Cortex of kidney (tissue), 1 donor: Measurements from ENCODE around the gene WDR5B.

Experiments used
- DNase-seq: peaks from one replicate; lab custom pipeline; 2025; lab: John Stamatoyannopoulos, UW

The WDR5B gene

DNA sequence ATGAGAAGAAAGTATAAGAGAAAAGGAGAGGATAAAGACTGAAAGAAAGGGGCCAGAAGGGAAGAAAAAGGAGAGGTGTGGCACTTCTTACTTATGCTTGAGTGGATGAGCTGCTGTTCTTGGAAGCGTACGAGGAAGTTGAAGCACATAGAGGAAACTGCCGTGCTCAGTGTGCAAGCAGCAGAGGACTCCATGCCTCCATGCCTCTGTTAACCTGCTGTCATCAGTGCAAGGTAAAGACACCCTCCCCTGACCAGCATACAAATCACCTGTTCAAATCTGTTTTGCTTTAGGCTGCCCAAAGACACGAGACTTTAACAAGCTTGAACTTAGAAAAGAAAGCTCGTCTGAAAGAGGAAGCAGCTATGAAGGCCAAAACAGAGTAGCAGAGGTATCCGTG lies 6.4 kb downstream of the WDR5B start:
- DNase-seq: no peak

DNA sequence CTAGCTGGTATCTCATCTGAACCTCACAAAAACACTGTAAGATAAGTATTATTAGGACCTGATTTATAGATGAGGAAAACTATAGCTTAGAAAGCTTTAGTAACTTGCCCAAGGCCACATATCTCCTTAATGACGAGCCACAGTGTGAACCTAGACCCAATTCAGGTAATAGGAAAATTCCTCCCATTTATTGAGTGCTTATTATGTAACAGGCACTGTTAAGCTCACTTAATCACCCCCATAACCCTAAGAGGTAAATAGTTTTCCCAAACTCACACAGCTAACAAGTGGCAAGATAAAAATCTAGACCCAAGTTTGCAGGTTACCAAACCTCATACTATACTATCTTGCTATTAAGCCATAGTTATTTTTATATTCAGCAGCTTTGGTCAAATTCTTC lies 7.9 kb downstream of the WDR5B start:
- DNase-seq: no peak

DNA sequence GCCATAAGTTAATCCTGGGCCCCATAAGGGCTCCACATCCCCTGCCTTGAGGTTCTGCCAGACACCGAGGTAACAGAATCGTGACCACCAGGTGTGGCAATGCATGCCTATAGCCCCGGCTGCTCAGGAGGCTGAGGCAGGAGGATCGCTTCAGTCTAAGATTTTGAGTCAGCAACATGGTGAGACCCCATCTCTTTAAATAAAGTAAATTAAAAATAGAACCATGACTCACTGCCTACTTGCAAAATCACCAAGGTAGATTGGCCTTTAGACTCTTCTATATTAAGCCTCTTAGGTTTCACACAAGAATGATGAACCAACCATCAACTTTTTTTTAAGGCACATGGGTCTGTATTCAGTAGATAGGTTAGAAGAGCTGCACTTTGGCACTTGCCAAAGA lies 9.7 kb downstream of the WDR5B start:
- DNase-seq: no peak

DNA sequence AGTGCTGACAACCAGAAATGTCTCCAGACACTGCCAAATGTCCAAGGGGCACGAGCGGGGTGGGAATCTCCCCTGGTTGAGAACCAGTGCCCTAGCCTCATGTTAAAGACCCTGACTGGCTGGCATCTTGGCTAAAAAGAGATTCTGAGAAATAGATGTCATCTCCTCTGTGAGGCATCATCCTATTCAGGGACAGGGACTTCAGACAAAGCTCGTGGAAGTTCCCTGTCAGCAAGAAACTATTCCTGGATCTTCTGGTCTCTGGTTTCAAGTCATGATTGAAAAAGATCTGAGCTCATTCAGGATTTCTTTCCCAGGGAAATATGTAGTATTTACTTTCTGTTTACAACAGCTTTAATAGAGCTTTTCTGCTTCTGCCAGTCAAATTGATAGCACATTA lies 10.8 kb downstream of the WDR5B start:
- DNase-seq: no peak

DNA sequence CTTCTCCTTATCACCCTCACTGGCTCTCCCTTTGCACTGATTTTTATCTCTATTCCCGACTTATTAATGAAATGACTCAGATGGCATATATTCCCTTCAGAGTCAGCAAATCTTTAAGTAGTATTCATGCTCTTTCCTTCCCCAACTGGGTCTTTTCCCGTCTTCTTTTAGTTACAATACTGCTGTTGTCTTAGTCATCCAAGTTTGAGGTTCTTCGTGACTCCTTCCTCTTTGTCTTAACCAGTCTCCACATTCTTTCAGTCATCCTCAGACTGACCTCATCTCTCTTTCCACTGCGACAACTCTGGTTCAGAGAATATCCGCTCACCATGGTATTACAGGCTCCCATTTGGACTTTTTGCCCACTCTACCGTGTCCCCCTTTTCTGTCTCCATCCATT lies 12.4 kb downstream of the WDR5B start:
- DNase-seq: no peak

DNA sequence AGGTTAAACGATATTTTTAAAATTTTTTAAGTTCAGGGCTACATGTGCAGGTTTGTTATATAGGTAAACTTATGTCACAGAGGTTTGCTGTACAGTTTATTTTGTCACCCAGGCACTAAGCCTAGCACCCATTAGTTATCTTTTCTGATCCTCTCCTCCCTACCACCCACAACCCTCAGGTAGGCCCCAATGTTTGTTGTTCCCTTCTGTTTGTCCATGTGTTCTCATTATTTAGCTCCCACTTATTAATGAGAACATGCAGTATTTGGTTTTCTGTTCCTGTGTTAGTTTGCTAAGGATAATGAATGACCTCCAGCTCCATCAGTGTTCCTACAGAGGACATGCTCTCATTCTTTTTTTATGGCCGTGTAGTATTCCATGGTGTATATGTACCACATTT lies 16.9 kb downstream of the WDR5B start:
- no peak for DNase-seq

DNA sequence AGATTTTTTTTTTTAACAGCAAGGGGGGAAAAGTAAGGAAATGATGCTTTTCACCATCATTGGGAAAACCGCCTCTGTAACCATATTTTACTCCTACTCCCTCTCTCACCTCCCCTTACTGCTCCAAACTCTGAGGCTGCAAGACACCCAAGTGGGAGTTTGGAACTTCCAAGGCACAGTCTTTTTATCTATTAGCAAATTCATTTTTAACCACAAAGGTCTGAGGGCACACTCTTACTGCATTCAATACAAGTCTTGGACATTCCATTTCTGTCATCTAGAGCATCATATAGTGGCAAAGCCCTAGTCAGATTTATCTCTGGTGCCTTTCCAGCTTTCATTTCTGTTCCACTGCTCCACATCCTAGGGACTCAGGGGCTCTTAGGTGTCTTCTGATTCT lies 18.7 kb downstream of the WDR5B start:
- no peak for DNase-seq

DNA sequence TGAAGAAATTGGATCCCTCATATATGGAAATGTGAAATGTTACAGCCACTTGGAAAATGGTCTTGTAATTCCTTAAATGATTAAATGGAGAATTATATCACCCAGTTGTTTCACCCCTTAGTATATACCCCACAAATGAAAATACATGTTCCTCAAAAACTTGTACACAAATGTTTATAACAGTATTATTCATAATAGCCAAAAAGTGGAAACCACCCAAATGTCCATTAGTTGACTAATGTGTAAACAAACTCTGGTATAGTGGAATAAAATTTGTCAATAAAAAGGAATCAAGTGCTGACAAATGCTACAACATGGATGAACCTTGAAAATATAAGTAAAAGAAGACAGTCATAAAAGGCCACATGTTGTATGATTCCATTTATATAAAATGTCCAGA lies 19.4 kb downstream of the WDR5B start:
- no peak for DNase-seq

DNA sequence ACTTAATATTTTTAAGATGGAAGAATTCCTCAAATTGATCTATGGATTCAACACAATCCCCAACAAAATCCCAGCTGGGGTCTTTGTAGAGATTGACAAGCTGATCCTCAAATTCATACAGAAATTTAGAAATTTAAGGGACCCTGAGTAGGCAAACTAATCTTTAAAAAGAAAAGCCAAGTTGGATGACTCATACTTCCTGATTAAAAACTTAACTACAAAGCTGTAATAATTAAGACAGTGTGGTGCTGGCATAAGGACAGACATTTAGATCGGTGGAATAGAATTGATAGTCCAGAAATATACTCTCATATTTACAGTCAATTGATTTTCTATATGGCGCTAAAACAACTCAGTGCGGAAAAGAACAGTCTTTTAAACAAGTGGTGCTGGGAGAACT lies 20.3 kb downstream of the WDR5B start:
- DNase-seq: no peak

DNA sequence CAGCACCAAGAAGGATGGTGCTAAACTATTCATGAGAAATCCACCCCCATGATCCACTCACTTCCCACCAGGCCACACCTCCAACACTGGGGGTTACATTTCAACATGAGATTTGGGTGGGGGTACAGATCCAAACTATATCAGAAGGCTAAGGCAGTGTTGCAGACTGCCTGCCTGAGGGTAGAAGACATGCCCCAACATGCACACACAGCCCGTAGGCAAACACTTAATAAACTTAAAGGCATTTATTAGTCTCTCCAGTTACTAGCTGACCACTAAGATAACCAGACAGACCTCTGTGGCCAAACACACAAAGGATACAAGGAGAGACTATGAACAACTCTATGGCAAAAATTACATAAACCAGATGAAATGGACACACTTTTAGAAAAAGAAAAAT lies 21.7 kb downstream of the WDR5B start:
- no peak for DNase-seq

DNA sequence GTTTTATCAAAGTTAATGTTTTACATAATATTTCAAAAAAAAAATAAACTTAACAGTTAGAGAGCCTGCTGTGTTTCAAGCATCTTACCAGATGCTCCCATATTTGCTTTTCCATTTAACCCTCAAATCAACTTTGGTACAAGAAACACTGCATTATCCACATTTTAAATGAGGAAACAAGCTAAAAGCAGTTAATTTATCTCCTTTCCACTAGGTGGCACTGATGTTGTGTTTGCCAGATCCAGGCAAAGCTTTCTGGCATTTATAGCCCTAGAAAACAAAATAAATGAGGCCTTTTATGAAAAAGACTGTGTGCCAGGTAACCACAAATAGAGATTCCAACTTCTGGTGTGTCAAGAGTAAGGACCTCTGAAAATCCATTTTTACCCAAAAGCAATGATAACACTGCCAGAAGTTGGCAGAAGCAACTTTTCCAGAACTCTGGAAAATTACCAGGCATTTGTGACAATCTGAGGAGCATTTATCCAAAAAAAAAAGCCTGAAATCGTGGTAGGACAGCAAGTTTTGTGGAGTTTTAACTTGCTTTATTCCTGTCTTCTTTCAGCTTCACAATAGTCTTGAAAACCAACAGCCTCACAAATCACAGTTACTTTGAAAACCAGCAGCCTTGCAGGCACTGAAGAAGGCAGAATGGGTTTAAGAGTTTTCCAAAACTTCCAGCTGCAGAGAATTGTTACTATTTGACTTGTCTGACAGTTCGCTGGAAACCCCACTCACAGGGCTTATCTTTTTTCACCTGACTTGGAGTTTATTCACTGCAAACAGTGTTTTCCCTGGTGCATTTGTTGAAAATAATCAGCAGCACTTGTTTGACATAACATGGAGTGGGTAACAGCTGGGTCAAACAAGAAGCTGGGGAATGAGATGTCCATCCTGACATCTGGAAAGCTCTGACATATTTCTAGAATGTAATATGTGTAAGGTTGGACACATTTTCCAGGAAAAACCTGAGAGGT lies 22.7 kb downstream of the WDR5B start:
- no peak for DNase-seq

DNA sequence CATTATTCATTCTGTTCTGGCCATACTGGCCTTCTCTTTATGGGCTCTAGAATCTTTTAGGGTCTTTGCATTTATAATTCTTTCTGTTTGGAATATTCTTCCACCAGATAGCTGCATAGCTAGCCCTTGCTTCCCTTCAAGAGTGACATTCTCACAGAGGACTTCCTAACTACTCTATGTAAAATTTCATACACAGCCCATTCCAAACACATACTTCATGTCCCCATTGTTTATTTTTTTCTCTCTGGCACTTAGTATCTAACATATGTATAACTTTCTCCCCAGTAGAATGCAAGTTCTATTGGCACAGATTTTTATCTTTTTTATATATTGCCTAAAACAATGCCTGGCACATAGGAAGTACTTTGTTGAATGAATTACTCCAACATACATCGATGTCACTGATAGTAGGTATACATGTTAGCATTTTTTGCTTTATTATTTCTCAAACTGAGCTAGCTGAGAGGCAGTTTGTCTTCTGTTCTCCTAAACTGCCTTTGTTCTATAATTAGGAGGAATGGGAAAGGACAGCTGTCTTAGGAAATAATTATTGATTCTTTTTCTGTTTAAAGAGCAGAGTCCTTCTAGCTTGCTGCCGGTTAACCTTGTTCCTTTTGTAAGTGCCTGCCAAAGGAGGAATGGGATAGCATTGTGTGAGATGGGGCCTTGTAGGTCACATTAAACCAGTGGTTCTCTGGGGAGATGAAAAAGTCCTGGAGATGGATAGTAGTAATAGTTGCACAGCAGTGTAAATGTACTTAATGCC lies 24.0 kb downstream of the WDR5B start:
- no peak for DNase-seq

DNA sequence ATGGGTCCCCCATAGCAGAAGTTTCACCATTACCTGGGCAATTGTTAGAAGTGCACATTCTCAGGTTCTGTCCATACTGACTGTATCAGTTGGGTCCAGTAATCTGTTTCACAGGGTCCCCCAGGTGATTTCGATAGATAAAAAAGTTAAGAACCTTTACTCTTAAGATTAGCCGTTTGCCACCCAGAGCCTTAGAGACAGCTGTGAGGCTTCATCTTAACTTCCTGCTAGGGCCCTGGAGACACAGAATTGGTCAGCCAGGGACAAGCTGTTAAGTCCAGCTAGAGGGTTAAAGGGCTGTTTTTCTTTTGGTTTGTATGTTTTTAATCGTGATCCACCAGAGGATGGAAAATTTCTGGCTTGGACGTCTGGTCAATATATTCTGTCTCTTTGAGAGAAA lies 25.2 kb downstream of the WDR5B start:
- no peak for DNase-seq

DNA sequence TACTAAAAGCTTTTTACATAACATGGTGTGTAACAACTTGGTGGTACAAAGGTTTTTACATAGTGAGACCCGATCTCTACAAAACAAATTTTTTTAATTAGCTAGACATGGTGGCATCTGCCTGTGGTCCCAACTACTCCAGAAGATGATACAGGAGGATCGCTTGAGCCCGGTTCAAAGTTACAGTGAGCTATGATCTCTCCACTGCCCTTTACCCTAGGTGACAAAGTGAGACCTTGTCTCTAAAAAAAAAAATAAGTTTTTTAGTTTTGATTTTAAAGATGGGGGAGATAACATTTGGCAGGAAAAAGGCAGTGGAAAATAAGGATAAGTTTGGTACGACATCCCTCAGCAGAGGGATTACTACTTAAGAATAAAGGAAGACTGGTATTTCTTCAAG lies 26.0 kb downstream of the WDR5B start:
- no peak for DNase-seq

DNA sequence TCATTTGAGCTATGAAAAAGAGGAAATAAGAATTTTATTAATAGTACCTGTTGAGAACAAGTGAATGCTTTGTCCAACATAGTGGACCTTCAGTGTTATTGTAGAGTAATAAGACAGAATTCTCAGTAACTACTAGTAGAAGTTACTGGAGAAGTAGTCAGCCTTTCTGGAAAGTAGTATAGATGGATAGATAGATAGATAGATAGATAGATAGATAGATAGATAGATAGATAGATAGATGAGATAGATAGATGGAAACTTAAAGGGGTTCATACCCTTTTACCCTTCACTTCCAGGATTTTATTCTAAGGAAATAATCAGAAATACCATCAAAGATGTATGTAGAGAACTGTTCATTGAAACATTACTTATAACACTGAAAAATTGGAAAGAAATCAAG lies 26.7 kb downstream of the WDR5B start:
- DNase-seq: no peak

DNA sequence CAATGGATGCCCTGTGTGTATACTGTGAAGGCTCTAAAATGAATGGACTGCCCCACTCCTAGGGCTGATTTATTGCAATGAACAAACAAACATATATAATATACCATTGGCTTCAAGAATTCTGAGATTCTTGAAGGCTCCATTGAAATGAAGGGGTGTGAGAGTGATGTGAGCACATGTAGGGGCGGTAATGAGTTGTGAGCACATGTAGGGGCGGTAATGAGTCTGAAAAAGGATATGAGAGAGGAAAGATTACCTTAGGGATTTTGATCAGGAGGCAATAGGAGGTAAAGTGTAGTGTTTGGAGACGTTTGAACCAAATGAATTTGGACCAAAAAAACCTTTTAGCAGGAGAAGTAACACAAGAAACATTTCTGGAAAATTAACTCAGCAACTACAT lies 28.2 kb downstream of the WDR5B start:
- no peak for DNase-seq

DNA sequence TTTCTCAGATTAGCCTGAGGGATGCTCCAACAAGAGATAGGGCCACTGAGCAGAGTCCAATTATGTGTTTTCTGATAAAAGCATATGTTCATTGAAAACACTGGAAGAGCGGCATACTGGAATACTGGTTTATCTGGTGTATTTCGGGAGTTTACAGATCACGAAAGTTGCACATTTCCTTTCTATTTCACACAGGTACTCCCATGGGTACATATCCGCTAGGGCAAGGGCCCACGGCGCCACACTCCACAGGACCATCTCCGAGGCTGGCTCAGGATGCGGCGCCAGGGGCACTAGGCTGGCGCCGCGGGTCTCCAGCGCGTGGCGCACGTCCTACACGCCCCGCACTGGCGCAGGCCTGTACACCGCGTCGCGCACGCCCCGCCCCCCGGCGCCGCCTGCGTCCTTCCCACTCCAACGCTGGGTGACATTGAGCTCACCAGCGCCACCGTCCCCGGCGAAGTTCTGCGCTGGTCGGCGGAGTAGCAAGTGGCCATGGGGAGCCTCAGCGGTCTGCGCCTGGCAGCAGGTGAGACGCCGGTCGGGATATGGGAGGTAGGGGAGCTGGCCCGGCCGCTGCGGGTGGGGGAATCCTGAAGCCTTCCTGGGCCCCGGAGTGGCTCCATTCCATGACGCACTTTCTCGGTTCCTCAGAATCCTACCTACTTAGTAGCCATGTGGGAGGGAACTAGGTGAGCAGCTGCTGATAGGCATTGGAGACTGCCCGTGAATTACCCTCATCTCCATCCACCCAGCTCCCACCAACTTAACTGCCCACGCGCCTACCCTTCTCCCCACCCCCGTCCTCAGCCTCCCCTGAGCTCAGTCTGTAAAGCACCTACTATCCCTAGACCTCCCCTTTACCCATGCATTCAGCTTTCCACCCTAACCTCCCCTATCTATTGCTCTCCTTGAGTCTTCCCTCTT lies 31.8 kb downstream of the WDR5B start, which contains the start of gene FAM162A:
FAM162A (plus strand) TSS at position 412 of the 927 bp plus-strand sequence; CDS start at position 496, 84 bp downstream.
- DNase-seq: peak; percentile 75

DNA sequence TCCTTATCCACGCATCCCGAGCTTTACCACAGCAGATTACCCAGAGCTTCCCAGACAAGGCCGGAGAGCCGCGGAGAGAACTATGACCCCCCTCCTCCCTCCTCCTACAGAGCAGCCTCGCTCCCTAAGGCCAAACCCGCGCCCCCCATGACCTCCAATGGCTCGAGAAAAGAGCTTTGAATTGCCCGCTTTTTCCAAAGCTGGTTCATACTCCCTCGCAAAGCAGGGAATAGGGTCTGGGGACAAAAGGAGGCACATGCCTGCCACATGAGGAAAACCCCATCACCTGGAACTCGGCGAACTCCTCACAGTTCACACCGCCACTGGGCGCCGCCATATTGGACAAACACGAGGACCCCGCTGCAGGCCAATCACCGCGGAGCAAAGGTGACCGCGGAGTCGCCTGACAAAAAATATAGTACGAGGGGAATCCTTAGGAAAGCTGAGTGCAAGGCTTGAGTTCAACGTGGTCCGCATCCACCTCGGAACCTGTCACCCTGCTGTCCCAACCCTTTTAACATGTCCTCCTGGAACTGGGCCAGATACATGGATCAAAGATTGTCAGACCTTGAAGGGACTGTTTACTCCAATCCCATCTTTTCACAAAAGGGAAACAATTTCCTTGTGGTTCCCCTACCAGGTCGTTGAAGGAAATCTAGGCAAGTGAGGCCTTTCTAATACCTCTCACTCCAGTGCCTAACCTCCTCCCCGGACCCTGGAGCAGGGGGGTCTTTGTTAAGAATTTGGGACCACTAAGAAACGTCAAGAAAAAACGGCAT lies 32.8 kb downstream of the WDR5B start, which contains the start of gene MIX23:
MIX23 (minus strand) TSS at position 344 of the 779 bp plus-strand sequence; CDS start at position 337, 7 bp downstream.
- peak; percentile 22 for DNase-seq

DNA sequence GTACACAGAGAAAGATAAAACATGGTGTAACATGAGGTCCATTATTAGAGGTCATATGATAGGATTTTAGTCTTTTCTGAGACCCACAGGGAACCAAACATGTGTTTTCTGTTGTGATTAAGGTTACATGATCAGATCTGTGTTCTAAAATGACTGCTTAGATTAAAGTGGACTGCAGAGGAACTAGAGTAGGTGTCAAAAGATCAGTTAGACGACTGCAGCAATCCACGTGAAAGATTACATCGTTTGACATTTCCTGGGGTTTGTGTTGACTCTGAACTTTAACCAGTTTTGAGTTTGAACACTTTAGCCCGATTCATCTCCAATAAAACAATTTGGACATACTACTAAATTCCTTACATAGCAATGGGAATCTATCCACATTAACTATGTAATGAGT lies 37.9 kb downstream of the WDR5B start:
- no peak for DNase-seq

DNA sequence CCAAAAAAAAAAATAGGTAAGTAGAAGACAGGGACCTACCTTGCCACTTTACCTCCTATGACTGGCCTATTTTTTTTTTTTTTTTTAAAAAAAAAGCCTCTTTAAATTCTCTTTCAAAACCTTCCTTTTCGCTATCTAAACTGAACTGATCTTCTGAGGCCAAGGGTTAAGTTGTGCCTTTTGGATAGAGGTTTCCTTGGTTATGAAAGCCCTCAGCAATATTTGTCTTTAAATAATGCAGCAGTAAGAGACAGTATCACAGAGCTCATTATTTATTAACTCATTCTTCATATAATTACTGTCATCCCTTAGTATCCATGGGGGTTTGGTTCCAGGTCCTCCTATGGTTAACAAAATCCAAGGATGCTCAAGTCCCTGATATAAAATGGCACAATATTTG lies 41.8 kb downstream of the WDR5B start:
- DNase-seq: no peak

DNA sequence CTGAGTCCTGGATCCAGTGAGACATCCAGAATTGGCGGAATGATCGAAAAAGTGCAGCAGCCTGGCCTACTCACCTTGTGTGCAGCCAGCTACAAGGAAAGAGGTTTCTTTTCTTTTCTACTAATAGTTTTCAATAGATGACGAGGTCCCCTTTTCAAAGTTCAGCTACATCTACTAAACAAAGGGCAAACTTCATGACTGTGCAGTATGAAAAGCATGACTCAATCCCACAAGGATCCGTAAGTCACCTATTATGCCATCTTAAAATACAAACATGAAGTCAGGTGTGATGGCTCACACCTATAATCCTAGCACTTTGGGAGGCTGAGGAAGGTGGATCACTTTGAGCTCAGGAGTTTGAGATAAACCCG lies 49.5 kb downstream of the WDR5B start:
- no peak for DNase-seq
